Sigmoid colon (tissue), 7 donors: ENCODE results near the gene CDK11B. TPM values are rescaled to one million over a fixed set of nuclear protein-coding genes. Genes with fewer than 3 reads are reported as not detected.

ENCODE experiments used
- DNase-seq: peaks from one replicate; pipeline ENCODE4 v3.0.0-alpha.2; 2019
- H3K27ac ChIP-seq, 4 donors: fragments of 200-600 bp; sonication (generic); one replicate each; pipeline ENCODE4 v1.5.1; 2016 to 2019; ENCODE audit warnings: mild to moderate bottlenecking in 1 of 4
- H3K27me3 ChIP-seq, 3 donors: fragments of 200-600 bp; sonication (generic); one replicate each; pipeline ENCODE4 v1.5.1; 2019; ENCODE audit warnings: mild to moderate bottlenecking in 1 of 3
- H3K36me3 ChIP-seq, 4 donors: fragments of 200-600 bp; sonication (generic); one replicate each; pipeline ENCODE4 v1.5.1; 2016 to 2019
- H3K4me1 ChIP-seq, 4 donors: fragments of 200-600 bp; sonication (generic); one replicate each; pipeline ENCODE4 v1.5.1; 2017 to 2019
- H3K4me3 ChIP-seq, 4 donors: fragments of 200-600 bp; sonication (generic); one replicate each; pipeline ENCODE4 v1.5.1; 2017 to 2019; ENCODE audit warnings: mild to moderate bottlenecking in 2 of 4, moderate library complexity in 1 of 4
- H3K9me3 ChIP-seq, 4 donors: fragments of 200-600 bp in 3 of 4; sonication (generic) in 3 of 4; one replicate each; pipeline versions ENCODE4 v1.5.1 to v1.6.1; 2013 to 2019
- EP300 ChIP-seq, 4 donors: sonication (generic); formaldehyde crosslinking; IDR thresholded peaks; one replicate each; pipeline ENCODE4 v1.6.1; 2017; ENCODE audit warnings: antibody characterized with exemption in 4 of 4
- POLR2A ChIP-seq, 2 donors: fragments of 450-650 bp; IDR thresholded peaks; one replicate each; pipeline ENCODE4 v1.6.1; 2016; ENCODE audit warnings: antibody characterized with exemption in 2 of 2, mild to moderate bottlenecking in 2 of 2, moderate library complexity in 2 of 2
- POLR2AphosphoS5 ChIP-seq, 4 donors: sonication (generic); formaldehyde crosslinking; IDR thresholded peaks; one replicate each; pipeline ENCODE4 v1.6.1; 2017; ENCODE audit warnings: antibody characterized with exemption in 4 of 4
- WGBS, 2 donors: extraction: QIAGEN DNeasy Blood & Tissue Kit; methylation state at CpG; one replicate each; pipeline ENCODE4 v1.1.7; 2013; 5-methylcytosine and 5-hydroxymethylcytosine counted together
- intact Hi-C: fragments of 100-400 bp; cut with DNase I; formaldehyde crosslinking; loops from one replicate; pipeline ENCODE4 v1.15.1; 2023
- polyA plus RNA-seq, 3 donors: library from polyadenylated mRNA; stranded (reverse); fragments of 200-250 nt; gene quantifications; one replicate each; pipeline ENCODE4 v1.2.3, GENCODE V29; 2013
- total RNA-seq, 4 donors: library from RNA; depleted of rRNA; stranded (reverse); fragments of >200 nt; gene quantifications; one replicate each; pipeline ENCODE4 v1.1.0, GENCODE V29; 2016
- TF ChIP-seq, protein P1 (sequence below), 4 experiments: fragments of 450-650 bp in 3 of 4; fragments of 200-600 bp in 1 of 4; IDR thresholded peaks; one replicate each; pipeline ENCODE4 v1.5.1; 2016 to 2019; ENCODE audit warnings: antibody characterized with exemption in 4 of 4, mild to moderate bottlenecking in 3 of 4, moderate library complexity in 2 of 4
- donor health status: healthy with polysubstance abuse.
- donor health status: Bipolar disorder and iron deficiency.
- donor health status: healthy.

The CDK11B gene
- total and polyA plus RNA-seq, 7 donors: 23.9 to 51.0 (median 30.5) TPM

DNA sequence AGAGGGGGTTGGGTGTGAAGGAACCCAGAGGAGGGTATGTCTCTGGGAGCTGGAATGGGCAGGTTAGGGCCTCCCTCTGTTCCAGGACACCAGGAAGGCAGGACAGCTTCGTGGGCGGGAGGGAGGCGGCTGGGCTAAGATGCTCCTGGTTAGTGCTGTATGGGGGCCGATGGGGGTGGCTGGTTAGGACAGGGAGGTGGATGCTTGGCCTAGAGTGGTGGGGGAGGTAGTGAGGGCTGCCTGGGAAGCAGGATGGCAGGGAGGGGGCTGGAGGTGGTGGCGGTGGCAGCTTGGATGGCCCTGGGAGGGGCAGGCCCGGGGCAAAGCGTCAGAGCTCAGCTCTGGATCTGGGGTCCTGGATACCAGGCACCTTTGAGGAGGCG lies 33.0 kb downstream of the CDK11B start:
- Histone ChIP-seq H3K27ac (no peak overlapping the region), H3K4me1 (peaks cover 0 to 10% (median 7%) of the 10 kb centered on the region in 4 donors), H3K4me3 (no peak overlapping the region), H3K27me3 (peaks cover 5 to 25% (median 21%) of the 10 kb centered on the region in 3 donors), H3K36me3 (peaks cover 0 to 43% (median 10%) of the 10 kb centered on the region in 4 donors), H3K9me3 (no peaks in the 10 kb centered on the region)
- DNase-seq: no peak
- intact Hi-C loops: no loop called here
- TF ChIP-seq EP300 (IDR thresholded peaks at IDR 0.05): no peak
- TF ChIP-seq, protein P1, sequence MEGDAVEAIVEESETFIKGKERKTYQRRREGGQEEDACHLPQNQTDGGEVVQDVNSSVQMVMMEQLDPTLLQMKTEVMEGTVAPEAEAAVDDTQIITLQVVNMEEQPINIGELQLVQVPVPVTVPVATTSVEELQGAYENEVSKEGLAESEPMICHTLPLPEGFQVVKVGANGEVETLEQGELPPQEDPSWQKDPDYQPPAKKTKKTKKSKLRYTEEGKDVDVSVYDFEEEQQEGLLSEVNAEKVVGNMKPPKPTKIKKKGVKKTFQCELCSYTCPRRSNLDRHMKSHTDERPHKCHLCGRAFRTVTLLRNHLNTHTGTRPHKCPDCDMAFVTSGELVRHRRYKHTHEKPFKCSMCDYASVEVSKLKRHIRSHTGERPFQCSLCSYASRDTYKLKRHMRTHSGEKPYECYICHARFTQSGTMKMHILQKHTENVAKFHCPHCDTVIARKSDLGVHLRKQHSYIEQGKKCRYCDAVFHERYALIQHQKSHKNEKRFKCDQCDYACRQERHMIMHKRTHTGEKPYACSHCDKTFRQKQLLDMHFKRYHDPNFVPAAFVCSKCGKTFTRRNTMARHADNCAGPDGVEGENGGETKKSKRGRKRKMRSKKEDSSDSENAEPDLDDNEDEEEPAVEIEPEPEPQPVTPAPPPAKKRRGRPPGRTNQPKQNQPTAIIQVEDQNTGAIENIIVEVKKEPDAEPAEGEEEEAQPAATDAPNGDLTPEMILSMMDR (IDR thresholded peaks at IDR 0.05): no peak
- TF ChIP-seq POLR2A (IDR thresholded peaks at IDR 0.05): no peak
- no peak for TF ChIP-seq POLR2AphosphoS5 (IDR thresholded peaks at IDR 0.05)
- WGBS, 2 donors: 92 to 94% methylated on average over 8 of the region's 8 CpGs

DNA sequence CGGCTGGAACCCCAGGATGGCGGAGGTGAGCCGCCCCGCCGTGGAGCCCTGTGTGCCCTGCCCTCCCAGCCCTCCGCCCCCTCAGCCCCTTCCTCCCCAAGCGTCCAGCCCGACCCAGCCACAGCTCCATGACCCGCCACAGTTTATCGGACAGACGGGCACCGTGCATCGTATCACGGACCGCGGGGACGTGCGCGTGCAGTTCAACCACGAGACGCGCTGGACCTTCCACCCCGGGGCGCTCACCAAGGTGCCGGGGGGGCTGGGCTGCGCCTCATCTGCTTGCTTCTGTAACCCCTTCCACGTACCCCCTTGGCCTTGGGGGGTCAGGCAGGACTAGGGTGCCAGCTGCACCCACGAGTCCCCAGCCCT lies 33.4 kb downstream of the CDK11B start:
- no peak overlapping the region for H3K27ac ChIP-seq
- no peak overlapping the region for H3K4me3 ChIP-seq
- no peaks in the 10 kb centered on the region for H3K9me3 ChIP-seq
- peaks cover 0 to 43% (median 10%) of the 10 kb centered on the region in 4 donors for H3K36me3 ChIP-seq
- 90 to 94% methylated on average over 28 of the region's 28 CpGs for WGBS, 2 donors
- peaks cover 0 to 6% (median 3%) of the 10 kb centered on the region in 4 donors for H3K4me1 ChIP-seq
- DNase-seq: no peak
- intact Hi-C loops: no loop called here
- TF ChIP-seq, protein P1 (IDR thresholded peaks at IDR 0.05): no peak
- TF ChIP-seq EP300 (IDR thresholded peaks at IDR 0.05): no peak
- peaks cover under 1 to 21% (median 17%) of the 10 kb centered on the region in 3 donors for H3K27me3 ChIP-seq

DNA sequence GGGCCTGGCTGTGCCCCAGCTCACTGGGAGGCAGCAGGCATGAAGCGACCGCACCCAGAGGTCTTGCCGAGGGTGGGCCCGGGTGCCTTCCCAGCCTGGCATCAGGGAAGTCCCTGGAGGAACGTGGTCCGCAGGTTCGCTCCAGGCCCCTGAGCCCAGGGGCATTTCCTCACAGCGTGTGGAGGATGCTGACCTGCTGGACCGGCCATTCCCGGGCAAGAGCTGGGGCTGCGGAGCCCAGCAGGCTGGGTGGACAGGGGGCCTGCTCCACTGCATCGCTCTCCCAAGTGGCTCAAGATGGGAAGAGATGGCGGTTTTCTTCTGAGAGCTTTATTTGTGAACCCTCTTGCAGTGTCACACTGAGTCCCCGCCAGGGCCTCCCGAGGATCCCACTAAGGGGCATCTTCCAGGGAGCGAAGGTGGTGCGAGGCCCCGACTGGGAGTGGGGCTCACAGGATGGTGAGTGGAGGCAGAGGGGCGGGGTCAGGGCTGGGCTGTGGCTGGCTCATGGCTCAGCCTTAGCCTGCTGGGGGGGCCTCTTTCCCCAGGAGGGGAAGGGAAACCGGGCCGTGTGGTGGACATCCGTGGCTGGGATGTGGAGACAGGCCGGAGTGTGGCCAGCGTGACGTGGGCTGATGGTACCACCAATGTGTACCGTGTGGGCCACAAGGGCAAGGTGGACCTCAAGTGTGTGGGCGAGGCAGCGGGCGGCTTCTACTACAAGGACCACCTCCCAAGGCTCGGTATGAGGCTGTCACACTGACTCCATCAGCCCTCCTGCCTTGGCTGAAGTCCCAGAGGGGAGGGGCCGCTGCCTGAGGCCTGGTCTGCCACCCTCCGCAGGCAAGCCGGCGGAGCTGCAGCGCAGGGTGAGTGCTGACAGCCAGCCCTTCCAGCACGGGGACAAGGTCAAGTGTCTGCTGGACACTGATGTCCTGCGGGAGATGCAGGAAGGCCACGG lies 34.1 kb downstream of the CDK11B start:
- WGBS, 2 donors: 89 to 90% methylated on average over 38 of the region's 38 CpGs
- no peak overlapping the region for H3K27ac ChIP-seq
- H3K27me3 ChIP-seq: peaks cover 0 to 14% (median 10%) of the 10 kb centered on the region in 3 donors
- TF ChIP-seq EP300 (IDR thresholded peaks at IDR 0.05): no peak
- no peak for DNase-seq
- intact Hi-C loops: no loop called here
- no peaks in the 10 kb centered on the region for H3K4me1 ChIP-seq
- no peak overlapping the region for H3K4me3 ChIP-seq
- no peaks in the 10 kb centered on the region for H3K9me3 ChIP-seq
- peaks cover 0 to 43% (median 10%) of the 10 kb centered on the region in 4 donors for H3K36me3 ChIP-seq

DNA sequence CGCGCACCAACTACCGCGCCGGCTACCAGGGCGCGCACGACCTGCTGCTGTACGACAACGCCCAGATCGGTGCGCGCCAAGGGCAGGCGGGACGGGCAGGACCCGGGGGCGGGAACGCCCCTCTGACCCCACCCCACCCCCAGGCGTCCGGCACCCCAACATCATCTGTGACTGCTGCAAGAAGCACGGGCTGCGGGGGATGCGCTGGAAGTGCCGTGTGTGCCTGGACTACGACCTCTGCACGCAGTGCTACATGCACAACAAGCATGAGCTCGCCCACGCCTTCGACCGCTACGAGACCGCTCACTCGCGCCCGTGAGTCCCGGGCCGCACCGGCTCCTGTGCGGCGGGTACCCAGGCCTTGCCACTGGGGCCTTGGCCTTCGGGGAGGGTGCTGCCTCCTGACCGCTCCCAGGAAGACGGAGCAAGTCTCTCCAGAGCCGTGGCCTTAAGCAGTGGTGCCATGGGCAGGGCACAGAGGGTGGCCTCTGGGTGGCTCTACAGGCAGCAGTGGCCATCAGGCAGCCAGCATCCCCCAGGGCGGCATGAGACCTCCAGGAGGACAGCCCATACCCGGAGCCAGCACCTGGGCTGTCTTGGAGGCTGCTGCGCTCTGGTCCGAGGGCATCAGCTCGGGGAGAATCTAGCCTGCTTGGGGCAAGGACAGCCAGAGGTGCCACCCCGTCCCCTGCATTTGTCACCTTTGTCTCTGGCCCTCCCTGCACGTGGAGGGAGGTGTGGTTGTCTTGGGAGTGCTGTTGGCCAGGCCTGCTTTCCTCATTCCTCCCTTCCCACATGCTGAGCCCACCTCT lies 35.0 kb downstream of the CDK11B start:
- Histone ChIP-seq H3K9me3 (no peaks in the 10 kb centered on the region), H3K4me1 (no peaks in the 10 kb centered on the region), H3K27me3 (peaks cover 0 to 5% (median 1%) of the 10 kb centered on the region in 3 donors), H3K4me3 (no peak overlapping the region), H3K36me3 (peaks cover 0 to 38% (median 8%) of the 10 kb centered on the region in 4 donors), H3K27ac (no peak overlapping the region)
- 94 to 95% methylated on average over 51 of the region's 51 CpGs for WGBS, 2 donors
- DNase-seq: no peak
- intact Hi-C loops: no loop called here
- TF ChIP-seq POLR2A (IDR thresholded peaks at IDR 0.05): no peak
- TF ChIP-seq EP300 (IDR thresholded peaks at IDR 0.05): no peak
- TF ChIP-seq POLR2AphosphoS5 (IDR thresholded peaks at IDR 0.05): no peak
- TF ChIP-seq, protein P1 (IDR thresholded peaks at IDR 0.05): no peak

DNA sequence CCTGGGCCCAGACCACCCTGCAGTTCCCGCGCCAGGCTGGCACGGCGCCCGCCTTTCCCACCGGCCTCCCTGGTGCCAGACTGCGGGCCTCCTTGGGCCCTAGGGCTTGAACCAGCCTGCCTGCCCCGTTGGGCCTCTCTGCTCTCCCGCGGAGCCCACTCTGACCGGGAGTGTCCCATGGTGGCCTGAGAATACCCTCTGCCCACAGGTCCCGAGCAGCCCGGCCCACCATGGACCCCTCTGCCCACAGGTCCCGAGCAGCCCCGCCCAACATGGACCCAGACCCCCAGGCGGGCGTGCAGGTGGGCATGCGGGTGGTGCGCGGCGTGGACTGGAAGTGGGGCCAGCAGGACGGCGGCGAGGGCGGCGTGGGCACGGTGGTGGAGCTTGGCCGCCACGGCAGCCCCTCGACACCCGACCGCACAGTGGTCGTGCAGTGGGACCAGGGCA lies 35.6 kb downstream of the CDK11B start:
- TF ChIP-seq, protein P1 (IDR thresholded peaks at IDR 0.05): no peak
- TF ChIP-seq POLR2AphosphoS5 (IDR thresholded peaks at IDR 0.05) (no peak), POLR2A (IDR thresholded peaks at IDR 0.05) (no peak), EP300 (IDR thresholded peaks at IDR 0.05) (no peak)
- H3K9me3 ChIP-seq: no peaks in the 10 kb centered on the region
- H3K27ac ChIP-seq: no peak overlapping the region
- 96% methylated on average over 33 of the region's 33 CpGs for WGBS, 2 donors
- H3K4me1 ChIP-seq: no peaks in the 10 kb centered on the region
- H3K36me3 ChIP-seq: peaks cover under 1 to 39% (median 6%) of the 10 kb centered on the region in 4 donors
- intact Hi-C loops: no loop called here
- H3K4me3 ChIP-seq: no peak overlapping the region
- H3K27me3 ChIP-seq: no peaks in the 10 kb centered on the region
- no peak for DNase-seq
